NCI-H345 (cell line): ENCODE results near the gene LTBP3.

ENCODE experiments used
- DNase-seq: peaks from one replicate; lab custom pipeline; 2025; lab: John Stamatoyannopoulos, UW

The LTBP3 gene

GRCh38 chr11:65492637-65493366 lies 65.4 kb downstream of the LTBP3 start:
- DNase-seq = peak; percentile 41

GRCh38 chr11:65492387-65492636 lies 65.8 kb downstream of the LTBP3 start:
- DNase-seq = no peak

- DNase-seq = peak; percentile 98
Observed at GRCh38 chr11:65491614-65492386, 66.4 kb downstream of the LTBP3 start.

- no peak for DNase-seq
Observed at GRCh38 chr11:65491163-65491465, 67.0 kb downstream of the LTBP3 start.

- DNase-seq = no peak
Observed at GRCh38 chr11:65489706-65490320, 68.3 kb downstream of the LTBP3 start.

GRCh38 chr11:65489035-65489705 lies 69.0 kb downstream of the LTBP3 start:
- DNase-seq = no peak
